Gastroesophageal sphincter (tissue), 4 donors: ENCODE data around the gene MARCHF4. TPM values are rescaled to one million over a fixed set of nuclear protein-coding genes. Genes with fewer than 3 reads are reported as not detected.
A peak's percentile ranks its signal among the peaks of the same experiment; 100 is the strongest.

Experiments used
- ATAC-seq: fragments of 150-250 bp; one replicate; pipeline ENCODE4 v1.9.1; 2016; ENCODE audit warnings: mild to moderate bottlenecking, moderate library complexity
- H3K27ac ChIP-seq, 4 donors: fragments of 200-600 bp; sonication (generic) in 3 of 4; 1 replicate in 3 of 4; 2 replicates in 1 of 4; pipeline ENCODE4 v1.5.1; 2016 to 2019
- H3K27me3 ChIP-seq: fragments of 200-600 bp; sonication (generic); one replicate; pipeline ENCODE4 v1.5.1; 2019
- H3K36me3 ChIP-seq, 2 donors: fragments of 200-600 bp; sonication (generic); one replicate each; pipeline ENCODE4 v1.5.1; 2019; ENCODE audit warnings: control low read depth in 1 of 2
- H3K4me1 ChIP-seq, 3 donors: fragments of 200-600 bp; sonication (generic); 1 replicate in 2 of 3; 2 replicates in 1 of 3; pipeline ENCODE4 v1.5.1; 2016 to 2019; ENCODE audit warnings: control low read depth in 2 of 3
- H3K4me3 ChIP-seq, 2 donors: fragments of 200-600 bp; sonication (generic); one replicate each; pipeline ENCODE4 v1.5.1; 2019; ENCODE audit warnings: mild to moderate bottlenecking in 1 of 2, moderate library complexity in 1 of 2
- H3K9me3 ChIP-seq, 3 donors: fragments of 200-600 bp; sonication (generic); one replicate each; pipeline ENCODE4 v1.5.1; 2017 to 2019; ENCODE audit warnings: control low read depth in 2 of 3
- EP300 ChIP-seq: sonication (generic); formaldehyde crosslinking; IDR thresholded peaks from one replicate; pipeline ENCODE4 v1.6.1; 2017; ENCODE audit warnings: antibody characterized with exemption, mild to moderate bottlenecking
- POLR2A ChIP-seq, 2 donors: fragments of 450-650 bp; IDR thresholded peaks; one replicate each; pipeline ENCODE4 v1.6.1; 2017; ENCODE audit warnings: antibody characterized with exemption in 2 of 2, mild to moderate bottlenecking in 2 of 2, moderate library complexity in 1 of 2
- POLR2AphosphoS5 ChIP-seq: sonication (generic); formaldehyde crosslinking; IDR thresholded peaks from one replicate; pipeline ENCODE4 v1.6.1; 2017; ENCODE audit warnings: antibody characterized with exemption
- WGBS, 2 donors: methylation state at CpG; one replicate each; pipeline ENCODE4 v1.1.5; 2018; ENCODE audit warnings: low coverage in 1 of 2; 5-methylcytosine and 5-hydroxymethylcytosine counted together
- total RNA-seq, 4 donors: library from RNA; depleted of rRNA; stranded (reverse); fragments of >200 nt; gene quantifications; one replicate each; pipeline ENCODE4 v1.1.0, GENCODE V29; 2016
- TF ChIP-seq, protein P1 (sequence below), 4 experiments: fragments of 200-600 bp in 2 of 4; fragments of 450-650 bp in 2 of 4; sonication (generic) in 1 of 4; IDR thresholded peaks; one replicate each; pipeline ENCODE4 v1.5.1; 2017 to 2019; ENCODE audit warnings: antibody characterized with exemption in 4 of 4, mild to moderate bottlenecking in 2 of 4, moderate library complexity in 2 of 4

The MARCHF4 gene, protein sequence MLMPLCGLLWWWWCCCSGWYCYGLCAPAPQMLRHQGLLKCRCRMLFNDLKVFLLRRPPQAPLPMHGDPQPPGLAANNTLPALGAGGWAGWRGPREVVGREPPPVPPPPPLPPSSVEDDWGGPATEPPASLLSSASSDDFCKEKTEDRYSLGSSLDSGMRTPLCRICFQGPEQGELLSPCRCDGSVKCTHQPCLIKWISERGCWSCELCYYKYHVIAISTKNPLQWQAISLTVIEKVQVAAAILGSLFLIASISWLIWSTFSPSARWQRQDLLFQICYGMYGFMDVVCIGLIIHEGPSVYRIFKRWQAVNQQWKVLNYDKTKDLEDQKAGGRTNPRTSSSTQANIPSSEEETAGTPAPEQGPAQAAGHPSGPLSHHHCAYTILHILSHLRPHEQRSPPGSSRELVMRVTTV
- not detected for total RNA-seq

- H3K4me1 ChIP-seq = peaks cover 0 to 17% (median 14%) of the 10 kb centered on the region in 3 donors
- H3K36me3 ChIP-seq = no peaks in the 10 kb centered on the region
- peak within 1 kb of the TSS in 1 of 2 donors; percentile 6 for H3K4me3 ChIP-seq
- TF ChIP-seq POLR2A (IDR thresholded peaks at IDR 0.05) (no peak), EP300 (no peak), POLR2AphosphoS5 (no peak)
- TF ChIP-seq, protein P1, sequence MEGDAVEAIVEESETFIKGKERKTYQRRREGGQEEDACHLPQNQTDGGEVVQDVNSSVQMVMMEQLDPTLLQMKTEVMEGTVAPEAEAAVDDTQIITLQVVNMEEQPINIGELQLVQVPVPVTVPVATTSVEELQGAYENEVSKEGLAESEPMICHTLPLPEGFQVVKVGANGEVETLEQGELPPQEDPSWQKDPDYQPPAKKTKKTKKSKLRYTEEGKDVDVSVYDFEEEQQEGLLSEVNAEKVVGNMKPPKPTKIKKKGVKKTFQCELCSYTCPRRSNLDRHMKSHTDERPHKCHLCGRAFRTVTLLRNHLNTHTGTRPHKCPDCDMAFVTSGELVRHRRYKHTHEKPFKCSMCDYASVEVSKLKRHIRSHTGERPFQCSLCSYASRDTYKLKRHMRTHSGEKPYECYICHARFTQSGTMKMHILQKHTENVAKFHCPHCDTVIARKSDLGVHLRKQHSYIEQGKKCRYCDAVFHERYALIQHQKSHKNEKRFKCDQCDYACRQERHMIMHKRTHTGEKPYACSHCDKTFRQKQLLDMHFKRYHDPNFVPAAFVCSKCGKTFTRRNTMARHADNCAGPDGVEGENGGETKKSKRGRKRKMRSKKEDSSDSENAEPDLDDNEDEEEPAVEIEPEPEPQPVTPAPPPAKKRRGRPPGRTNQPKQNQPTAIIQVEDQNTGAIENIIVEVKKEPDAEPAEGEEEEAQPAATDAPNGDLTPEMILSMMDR (IDR thresholded peaks at IDR 0.05) = no peak
- peak; percentile 85 for ATAC-seq
- H3K27me3 ChIP-seq = peaks cover 77% of the 10 kb centered on the region
- H3K27ac ChIP-seq = no peak within 1 kb of the TSS
- no peaks in the 10 kb centered on the region for H3K9me3 ChIP-seq
- WGBS, 2 donors = 2 to 11% methylated on average over 6 to 22 of the region's 60 CpGs
Observed at GRCh38 chr2:216371721-216372702, at the start of gene MARCHF4. Gene MARCHF4, minus strand, starts transcription at chr2:216372483. Its CDS starts 2,223 bp downstream, at chr2:216370260.

DNA sequence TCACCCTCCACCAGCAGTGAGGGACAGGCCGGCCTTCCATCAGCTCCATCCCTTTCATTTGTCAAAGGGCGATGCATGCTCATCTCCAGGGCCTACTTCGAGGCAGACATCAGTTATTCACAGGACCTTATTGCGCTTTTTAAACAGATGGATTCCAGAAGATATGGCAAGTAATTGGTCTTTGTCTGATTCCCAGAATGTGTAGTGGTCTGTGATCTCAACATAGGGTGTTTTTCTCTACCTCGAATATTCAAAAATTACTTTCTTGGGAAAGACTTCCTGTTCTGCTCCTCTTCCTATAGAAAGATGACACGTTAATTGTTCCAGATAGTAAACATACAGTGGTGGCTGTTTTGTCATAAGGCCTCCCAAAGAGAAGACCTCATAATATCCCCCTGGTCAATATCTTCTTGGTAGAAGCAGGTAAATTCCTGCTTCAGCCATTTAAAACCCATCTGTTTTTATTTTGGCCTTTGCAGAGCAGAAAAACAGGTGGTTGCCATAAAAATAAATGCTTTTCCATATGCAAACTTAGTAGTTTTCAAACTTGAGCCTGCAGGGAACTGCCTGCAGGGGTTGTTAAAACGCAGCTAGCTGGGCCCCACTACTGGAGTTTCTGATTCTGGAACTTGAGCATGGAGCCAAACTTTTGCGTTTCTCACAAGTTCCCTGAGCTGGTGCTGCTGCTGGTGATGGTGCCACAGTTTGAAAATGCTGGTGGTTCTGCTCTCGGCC, 48.3 kb upstream of the MARCHF4 start:
- H3K36me3 ChIP-seq = peaks cover 3 to 88% of the 10 kb centered on the region in 2 donors
- ATAC-seq = no peak
- H3K9me3 ChIP-seq = no peaks in the 10 kb centered on the region
- no peaks in the 10 kb centered on the region for H3K27me3 ChIP-seq
- TF ChIP-seq POLR2A (IDR thresholded peaks at IDR 0.05) (no peak), EP300 (no peak), POLR2AphosphoS5 (no peak)
- TF ChIP-seq, protein P1 (IDR thresholded peaks at IDR 0.05) = no peak
- H3K27ac ChIP-seq = no peak overlapping the region
- H3K4me1 ChIP-seq = no peaks in the 10 kb centered on the region
- no peak overlapping the region for H3K4me3 ChIP-seq
- WGBS, 2 donors = 82 to 89% methylated on average over 3 to 9 of the region's 9 CpGs

DNA sequence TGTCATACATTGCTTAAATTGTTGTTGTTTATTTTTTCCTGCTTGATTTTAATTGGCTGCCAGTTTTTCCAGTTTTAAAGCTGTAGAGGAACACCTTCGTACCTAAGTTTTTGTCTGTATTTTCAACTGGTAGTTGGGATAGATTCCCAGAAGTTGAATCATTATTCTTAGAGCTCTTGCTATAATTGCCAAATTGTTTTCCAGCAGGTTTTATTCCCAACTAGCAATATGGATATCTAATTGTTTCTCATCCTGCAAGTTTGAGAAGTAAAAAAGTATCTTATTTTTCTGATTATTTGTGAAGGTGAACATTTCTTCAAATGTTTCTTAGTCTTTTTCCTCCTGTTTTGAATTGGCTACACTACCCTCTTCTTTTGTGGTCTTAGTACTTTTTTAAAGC, 46.7 kb upstream of the MARCHF4 start:
- ATAC-seq = no peak
- Histone ChIP-seq H3K4me3 (no peak overlapping the region), H3K36me3 (peaks cover 3 to 85% of the 10 kb centered on the region in 2 donors), H3K4me1 (no peaks in the 10 kb centered on the region), H3K27me3 (no peaks in the 10 kb centered on the region), H3K27ac (no peak overlapping the region), H3K9me3 (no peaks in the 10 kb centered on the region)
- WGBS, 2 donors = 33 to 35% methylated on average over 1 of the region's 1 CpG
- TF ChIP-seq POLR2AphosphoS5 (no peak), POLR2A (IDR thresholded peaks at IDR 0.05) (no peak), EP300 (no peak)
- TF ChIP-seq, protein P1 (IDR thresholded peaks at IDR 0.05) = no peak

DNA sequence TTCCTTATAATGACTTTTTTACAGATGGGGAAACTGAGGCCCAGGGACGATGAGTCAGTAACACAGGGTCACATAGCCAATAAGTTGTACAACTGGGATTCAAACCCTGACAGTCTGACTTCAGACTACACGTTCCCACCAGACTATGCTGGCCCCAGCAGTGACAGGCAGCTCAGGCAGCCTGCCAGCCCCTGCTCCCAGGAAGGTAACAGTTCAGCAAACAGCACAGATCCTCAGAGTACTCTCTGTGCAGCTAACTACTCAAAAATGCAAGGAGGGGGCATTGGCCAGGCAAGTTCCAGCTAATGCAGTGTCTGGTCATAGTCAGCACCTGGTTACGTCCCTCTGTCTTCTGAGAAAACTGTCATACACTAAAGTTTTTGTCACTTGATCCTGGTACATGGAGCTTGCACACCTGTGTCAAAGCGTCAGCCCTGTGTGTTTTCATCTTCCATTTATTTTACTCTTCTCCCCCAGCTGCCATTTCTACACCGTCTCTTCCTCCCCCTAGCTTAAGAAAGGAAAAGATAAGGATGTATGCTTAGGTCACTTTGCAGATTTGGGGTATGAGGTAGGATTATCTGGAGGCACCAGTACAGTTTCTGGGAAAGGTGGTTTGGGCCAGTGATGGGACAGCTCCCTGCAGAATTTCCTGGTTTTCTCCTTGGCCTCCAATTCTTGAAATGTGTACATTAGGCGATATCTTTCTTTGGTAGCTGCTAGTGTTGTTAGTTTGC, 44.5 kb upstream of the MARCHF4 start:
- Histone ChIP-seq H3K9me3 (no peaks in the 10 kb centered on the region), H3K4me1 (peaks cover 0 to 11% (median 0%) of the 10 kb centered on the region in 3 donors), H3K36me3 (peaks cover 0 to 62% of the 10 kb centered on the region in 2 donors), H3K27ac (no peak overlapping the region), H3K4me3 (no peak overlapping the region), H3K27me3 (no peaks in the 10 kb centered on the region)
- ATAC-seq = no peak
- no peak for TF ChIP-seq EP300
- TF ChIP-seq POLR2AphosphoS5 = no peak
- TF ChIP-seq POLR2A (IDR thresholded peaks at IDR 0.05) = no peak
- TF ChIP-seq, protein P1 (IDR thresholded peaks at IDR 0.05) = no peak
- WGBS, 2 donors = 85 to 100% methylated on average over 2 to 5 of the region's 6 CpGs
